OCI-LY1 (cell line): ENCODE measurements around the gene KDM4B.

Source experiments
- H2AFZ ChIP-seq: fragments of 200-600 bp; sonication (generic), shearing (Covaris generic); 2 replicates; pipeline ENCODE4 v1.6.0; 2014; ENCODE audit warnings: antibody characterized with exemption, mild to moderate bottlenecking, low read length
- H3F3A ChIP-seq: fragments of 200-600 bp; sonication (generic), shearing (Covaris generic); 2 replicates; pipeline ENCODE4 v1.6.0; 2014; ENCODE audit warnings: mild to moderate bottlenecking, antibody characterized with exemption, low read length, moderate library complexity; ENCODE audit not compliant: insufficient read depth
- H3K27ac ChIP-seq: fragments of 200-600 bp; sonication (generic); 2 replicates; pipeline ENCODE4 v1.5.1; 2014; ENCODE audit warnings: low read length, mixed run types, mild to moderate bottlenecking, low read depth; ENCODE audit not compliant: poor library complexity, severe bottlenecking
- H3K27me3 ChIP-seq: fragments of 200-600 bp; sonication (generic); 2 replicates; pipeline ENCODE4 v1.6.0; 2014; ENCODE audit warnings: antibody characterized with exemption, mild to moderate bottlenecking, low read length, moderate library complexity; ENCODE audit not compliant: insufficient read depth
- H3K36me3 ChIP-seq: fragments of 200-600 bp; sonication (generic); 2 replicates; pipeline ENCODE4 v1.6.1; 2014; ENCODE audit warnings: mild to moderate bottlenecking, antibody characterized with exemption, low read length, moderate library complexity, mixed read lengths; ENCODE audit not compliant: insufficient read depth
- H3K4me1 ChIP-seq: fragments of 200-600 bp; sonication (generic); 2 replicates; pipeline ENCODE4 v1.5.1; 2014; ENCODE audit warnings: mild to moderate bottlenecking, low read length, moderate library complexity; ENCODE audit not compliant: insufficient read depth, severe bottlenecking
- H3K4me2 ChIP-seq: fragments of 200-600 bp; sonication (generic), shearing (Covaris generic); 2 replicates; pipeline ENCODE4 v1.6.1; 2014; ENCODE audit warnings: low read length
- H3K4me3 ChIP-seq: fragments of 200-600 bp; sonication (generic); 2 replicates; pipeline ENCODE4 v1.5.1; 2014; ENCODE audit warnings: low read length, low read depth, mild to moderate bottlenecking, mixed read lengths; ENCODE audit not compliant: poor library complexity, severe bottlenecking
- H3K79me2 ChIP-seq: fragments of 200-600 bp; shearing (Covaris generic); 2 replicates; pipeline ENCODE4 v1.6.1; 2016; ENCODE audit warnings: mixed run types, low read length, mixed read lengths; ENCODE audit not compliant: insufficient read depth
- H3K9ac ChIP-seq: fragments of 200-600 bp; sonication (generic), shearing (Covaris generic); 2 replicates; pipeline ENCODE4 v1.6.1; 2014; ENCODE audit warnings: mild to moderate bottlenecking, low read length, mixed read lengths
- H3K9me2 ChIP-seq: fragments of 200-600 bp; sonication (generic), shearing (Covaris generic); 2 replicates; pipeline ENCODE4 v1.6.1; 2014; ENCODE audit warnings: low read depth, mild to moderate bottlenecking, low read length, mixed read lengths
- H3K9me3 ChIP-seq: fragments of 200-600 bp; shearing (Covaris generic); 2 replicates; pipeline ENCODE4 v1.6.1; 2014; ENCODE audit warnings: low read length, mixed read lengths
- H4K20me1 ChIP-seq: fragments of 200-600 bp; sonication (generic), shearing (Covaris generic); 2 replicates; pipeline ENCODE4 v1.6.0; 2016; ENCODE audit warnings: mild to moderate bottlenecking, low read length; ENCODE audit not compliant: insufficient read depth
- CTCF ChIP-seq: fragments of 200-600 bp; sonication (generic), shearing (Covaris generic); IDR thresholded peaks from 2 replicates; pipeline ENCODE4 v1.5.1; 2017; ENCODE audit warnings: mild to moderate bottlenecking, antibody characterized with exemption, low read length, moderate library complexity, mixed read lengths
- EZH2 ChIP-seq: fragments of 200-600 bp; sonication (generic), shearing (Covaris generic); IDR thresholded peaks from 2 replicates; pipeline ENCODE4 v1.8.0; 2017; ENCODE audit warnings: borderline replicate concordance, mixed run types, mild to moderate bottlenecking, antibody characterized with exemption, low read length, moderate library complexity, mixed read lengths

The KDM4B gene

GRCh38 chr19:5020368-5020767 is 51.5 kb downstream of the KDM4B start:
- no peak overlapping the region for H2AFZ ChIP-seq
- no peak overlapping the region for H3K4me3 ChIP-seq
- H3K27me3 ChIP-seq, result no peaks in the 10 kb centered on the region
- no peaks in the 10 kb centered on the region for H3K79me2 ChIP-seq
- no peak for TF ChIP-seq CTCF
- TF ChIP-seq EZH2, result no peak
- H3F3A ChIP-seq, result no peaks in the 10 kb centered on the region; the same call in 1 of the 2 replicates
- no peak overlapping the region for H3K9ac ChIP-seq
- no peaks in the 10 kb centered on the region for H3K4me1 ChIP-seq
- no peak overlapping the region for H3K27ac ChIP-seq
- H3K9me2 ChIP-seq, result no peaks in the 10 kb centered on the region
- H3K9me3 ChIP-seq, result peaks cover 4% of the 10 kb centered on the region; the same call in 1 of the 2 replicates
- no peaks in the 10 kb centered on the region for H4K20me1 ChIP-seq
- peaks cover 25% of the 10 kb centered on the region for H3K36me3 ChIP-seq
- H3K4me2 ChIP-seq, result no peak overlapping the region

GRCh38 chr19:5021046-5021445 is 52.1 kb downstream of the KDM4B start:
- no peak overlapping the region for H3K27ac ChIP-seq
- H3K9me3 ChIP-seq, result peaks cover 4% of the 10 kb centered on the region; the same call in 1 of the 2 replicates
- H3K79me2 ChIP-seq, result no peaks in the 10 kb centered on the region
- H3K4me1 ChIP-seq, result peaks cover 3% of the 10 kb centered on the region
- no peaks in the 10 kb centered on the region for H3K27me3 ChIP-seq
- H3K4me2 ChIP-seq, result no peak overlapping the region
- no peaks in the 10 kb centered on the region; the same call in 1 of the 2 replicates for H3F3A ChIP-seq
- H3K4me3 ChIP-seq, result no peak overlapping the region
- H4K20me1 ChIP-seq, result no peaks in the 10 kb centered on the region
- H3K36me3 ChIP-seq, result peaks cover 24% of the 10 kb centered on the region
- H3K9me2 ChIP-seq, result no peaks in the 10 kb centered on the region
- TF ChIP-seq CTCF, result no peak
- TF ChIP-seq EZH2, result no peak
- no peak overlapping the region for H3K9ac ChIP-seq
- no peak overlapping the region for H2AFZ ChIP-seq

GRCh38 chr19:5022066-5022860 is 53.4 kb downstream of the KDM4B start:
- Histone ChIP-seq H3K9me2 (no peaks in the 10 kb centered on the region), H3K36me3 (peaks cover 13% of the 10 kb centered on the region), H2AFZ (no peak overlapping the region), H3K4me2 (no peak overlapping the region), H3K27me3 (no peaks in the 10 kb centered on the region), H4K20me1 (no peaks in the 10 kb centered on the region), H3K4me1 (peaks cover 11% of the 10 kb centered on the region), H3K27ac (no peak overlapping the region), H3F3A (no peaks in the 10 kb centered on the region; the same call in 1 of the 2 replicates), H3K4me3 (no peak overlapping the region), H3K9me3 (peaks cover 4% of the 10 kb centered on the region; the same call in 1 of the 2 replicates), H3K79me2 (no peaks in the 10 kb centered on the region), H3K9ac (no peak overlapping the region)
- no peak for TF ChIP-seq CTCF
- TF ChIP-seq EZH2, result no peak
